ENCODE results near the gene APBA1. TPM values are rescaled to one million over a fixed set of nuclear protein-coding genes. Genes with fewer than 3 reads are reported as not detected.

APBA1 gene
- total RNA-seq, 1 donor from 2014 or later, result 4.3 TPM

- Histone ChIP-seq H3K27ac (no peak overlapping the region), H3K4me1 (no peaks in the 10 kb centered on the region), H3K9me3 (no peaks in the 10 kb centered on the region), H3K4me3 (no peak overlapping the region), H3K36me3 (no peaks in the 10 kb centered on the region), H3K27me3 (ENCODE audit: low read depth) (no peaks in the 10 kb centered on the region)
- no peak for TF ChIP-seq CTCF (IDR thresholded peaks at IDR 0.05)
- ATAC-seq (no peak), DNase-seq (no peak)
- intact Hi-C loops (cut with DNase I), result no loop called here
These were observed 83.0 kb downstream of the APBA1 start for GRCh38 chr9:69589156-69589555.

GRCh38 chr9:69585571-69585970, 86.6 kb downstream of the APBA1 start:
- no peak for TF ChIP-seq CTCF (IDR thresholded peaks at IDR 0.05)
- Histone ChIP-seq H3K27me3 (ENCODE audit: low read depth) (no peaks in the 10 kb centered on the region), H3K9me3 (no peaks in the 10 kb centered on the region), H3K4me3 (no peak overlapping the region), H3K4me1 (no peaks in the 10 kb centered on the region), H3K36me3 (no peaks in the 10 kb centered on the region), H3K27ac (no peak overlapping the region)
- DNase-seq (no peak), ATAC-seq (no peak)
- intact Hi-C loops (cut with DNase I), result no loop called here

GRCh38 chr9:69584759-69585158, 87.4 kb downstream of the APBA1 start:
- no peaks in the 10 kb centered on the region for H3K4me1 ChIP-seq
- no peaks in the 10 kb centered on the region for H3K27me3 ChIP-seq (ENCODE audit: low read depth)
- no peak overlapping the region for H3K4me3 ChIP-seq
- H3K9me3 ChIP-seq, result no peaks in the 10 kb centered on the region
- H3K36me3 ChIP-seq, result no peaks in the 10 kb centered on the region
- no peak for TF ChIP-seq CTCF (IDR thresholded peaks at IDR 0.05)
- intact Hi-C loops (cut with DNase I), result no loop called here
- no peak for ATAC-seq
- H3K27ac ChIP-seq, result no peak overlapping the region
- DNase-seq, result no peak

- no peak for ATAC-seq
- intact Hi-C loops (cut with DNase I), result no loop called here
- H3K27me3 ChIP-seq (ENCODE audit: low read depth), result no peaks in the 10 kb centered on the region
- H3K36me3 ChIP-seq, result no peaks in the 10 kb centered on the region
- no peak overlapping the region for H3K27ac ChIP-seq
- no peak overlapping the region for H3K4me3 ChIP-seq
- H3K4me1 ChIP-seq, result no peaks in the 10 kb centered on the region
- no peaks in the 10 kb centered on the region for H3K9me3 ChIP-seq
- TF ChIP-seq CTCF (IDR thresholded peaks at IDR 0.05), result no peak
- DNase-seq, result no peak
These were observed 88.4 kb downstream of the APBA1 start for GRCh38 chr9:69583645-69584234.

- H3K4me3 ChIP-seq, result no peak overlapping the region
- H3K27ac ChIP-seq, result no peak overlapping the region
- no peak for TF ChIP-seq CTCF (IDR thresholded peaks at IDR 0.05)
- H3K9me3 ChIP-seq, result no peaks in the 10 kb centered on the region
- intact Hi-C loops (cut with DNase I), result no loop called here
- no peaks in the 10 kb centered on the region for H3K4me1 ChIP-seq
- ATAC-seq, result no peak
- no peaks in the 10 kb centered on the region for H3K27me3 ChIP-seq (ENCODE audit: low read depth)
- H3K36me3 ChIP-seq, result no peaks in the 10 kb centered on the region
- DNase-seq, result no peak
These were observed 89.5 kb downstream of the APBA1 start for GRCh38 chr9:69582544-69583297.
